GM18951 (cell line): Measurements from ENCODE around the gene MAP4K4.

Source experiments
- POLR2A ChIP-seq: IDR thresholded peaks from 4 replicates; pipeline ENCODE4 v1.6.1; 2011; ENCODE audit warnings: mild to moderate bottlenecking; ENCODE audit not compliant: insufficient read length, insufficient read depth; ENCODE audit errors: extremely low read depth
- in situ Hi-C: fragments of 300-500 bp; cut with MboI; formaldehyde crosslinking; loops from one replicate; pipeline ENCODE4 v1.12.0; 2022; ENCODE audit warnings: low sequenced_read_pairs, mixed read lengths, inconsistent platforms; ENCODE audit not compliant: unreplicated experiment

MAP4K4 gene

DNA sequence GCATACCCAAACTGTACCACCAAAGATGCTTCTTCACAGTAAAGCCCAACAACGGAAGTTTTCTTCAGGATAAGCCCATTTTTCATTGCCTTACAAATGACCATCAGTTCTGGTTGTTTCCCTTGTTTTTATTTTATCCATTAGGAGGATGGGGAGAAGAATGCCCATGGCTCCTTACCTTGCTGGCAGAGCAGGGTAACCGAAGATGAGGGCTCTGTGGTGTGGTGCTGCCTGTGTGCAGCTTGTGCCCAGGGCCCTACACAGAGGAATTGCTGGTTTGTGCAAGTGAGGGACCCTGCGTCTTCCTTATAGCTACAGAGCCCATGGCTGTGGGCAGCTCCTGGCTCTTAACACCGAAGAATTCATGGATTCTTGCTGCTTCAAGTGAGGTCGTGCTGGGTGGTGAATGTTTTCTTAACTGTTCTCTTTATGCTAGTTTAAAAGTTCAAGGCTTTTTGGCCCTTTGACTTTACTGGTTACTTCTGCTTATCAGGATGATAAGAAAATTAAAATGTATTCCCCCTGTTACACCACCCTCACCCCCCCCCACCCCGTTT, 110.6 kb downstream of the MAP4K4 start:
- no peak for TF ChIP-seq POLR2A
- in situ Hi-C loops, result no loop called here

DNA sequence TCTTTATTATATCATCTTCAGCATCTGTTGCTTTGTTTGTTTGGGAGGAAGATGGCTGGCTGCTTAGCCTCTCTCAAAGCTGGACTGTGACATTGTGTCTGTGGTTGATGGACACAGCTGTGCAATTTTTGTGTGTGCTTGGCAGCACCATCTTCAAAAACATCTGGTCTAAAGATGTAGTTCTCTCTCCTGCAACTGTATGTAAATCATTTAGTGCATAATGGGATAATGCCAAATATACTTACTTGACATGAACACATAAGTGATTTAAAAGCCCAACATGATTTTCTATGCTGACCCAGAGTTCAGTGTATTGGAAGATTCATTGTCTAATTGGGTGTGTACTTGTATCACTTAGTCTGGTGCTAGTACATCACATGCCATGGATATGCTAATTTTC, 112.2 kb downstream of the MAP4K4 start:
- TF ChIP-seq POLR2A, result no peak
- in situ Hi-C loops, result no loop called here

DNA sequence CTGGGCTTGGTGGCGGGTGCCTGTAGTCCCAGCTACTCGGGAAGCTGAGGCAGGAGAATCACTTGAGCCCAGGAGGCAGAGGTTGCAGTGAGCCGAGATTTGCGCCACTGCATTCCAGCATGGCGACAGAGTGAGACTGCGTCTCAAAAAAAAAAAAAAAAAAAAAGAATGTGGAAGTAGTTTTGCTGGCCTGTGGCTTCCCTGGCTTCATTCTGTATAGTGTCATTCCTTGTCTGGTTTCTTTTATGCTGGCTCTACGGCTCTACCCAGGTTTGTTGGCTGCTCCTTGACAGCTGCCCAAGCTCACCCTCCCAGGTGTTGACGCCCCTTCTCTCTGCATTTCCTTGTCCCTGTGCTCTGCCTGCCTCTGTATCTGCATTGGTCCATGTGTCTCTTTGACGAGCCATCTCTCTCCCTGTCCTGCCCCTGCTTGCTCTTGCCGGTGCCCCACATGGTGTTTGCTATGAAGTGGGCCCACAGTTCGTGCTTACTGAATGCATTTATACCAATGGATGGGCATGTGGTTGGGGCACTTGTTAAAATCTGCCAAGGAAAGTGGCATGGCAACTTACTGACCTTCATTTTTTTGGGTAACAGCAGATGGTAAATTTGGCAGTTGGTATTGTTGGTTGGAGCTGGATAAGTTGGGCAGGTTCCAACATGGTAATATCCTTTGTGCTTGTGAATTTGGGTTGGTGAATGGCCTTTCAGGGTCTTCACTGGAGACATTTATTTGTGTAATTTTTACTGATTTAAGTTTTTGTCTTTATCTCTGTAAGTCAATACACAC, 113.9 kb downstream of the MAP4K4 start:
- in situ Hi-C loops, result no loop called here
- TF ChIP-seq POLR2A, result no peak

DNA sequence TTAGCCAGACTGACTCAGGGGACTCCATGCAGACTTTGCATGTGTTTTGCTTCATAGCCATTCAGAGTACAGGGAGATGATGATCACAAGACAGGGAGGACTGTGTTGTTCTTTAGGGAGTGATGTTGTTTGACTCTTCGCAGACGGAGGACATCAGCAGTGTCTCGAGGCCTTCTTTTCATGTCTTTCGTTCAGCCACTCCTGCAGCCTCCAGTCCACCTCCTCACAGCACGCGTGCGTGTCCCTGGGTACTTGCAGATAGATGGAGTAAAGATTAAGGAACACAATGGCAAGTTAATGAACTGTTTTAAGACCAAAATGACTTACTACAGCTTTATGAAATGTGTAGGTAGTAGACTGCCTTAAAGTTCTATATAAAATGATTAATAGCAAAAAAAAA, 114.7 kb downstream of the MAP4K4 start:
- in situ Hi-C loops, result no loop called here
- no peak for TF ChIP-seq POLR2A

DNA sequence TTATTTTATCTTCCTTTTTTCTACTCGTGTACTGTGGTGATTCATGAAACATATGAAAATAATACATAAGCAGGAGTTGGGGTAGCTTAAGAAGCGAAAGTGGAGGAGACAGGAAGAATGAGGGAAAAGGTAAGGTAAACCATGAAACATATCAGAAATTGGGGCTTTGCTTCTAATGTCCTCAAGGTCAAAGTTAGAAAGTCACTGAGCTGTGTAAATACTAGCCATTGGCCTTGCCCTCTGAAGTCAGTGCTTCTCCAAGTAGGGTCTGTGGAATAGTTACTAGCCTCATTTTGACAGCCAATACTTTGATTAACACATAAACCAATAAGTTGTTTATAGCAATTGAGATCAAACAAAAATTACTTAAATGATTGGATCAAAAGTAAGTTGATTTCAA, 117.2 kb downstream of the MAP4K4 start:
- in situ Hi-C loops, result no loop called here
- no peak for TF ChIP-seq POLR2A

DNA sequence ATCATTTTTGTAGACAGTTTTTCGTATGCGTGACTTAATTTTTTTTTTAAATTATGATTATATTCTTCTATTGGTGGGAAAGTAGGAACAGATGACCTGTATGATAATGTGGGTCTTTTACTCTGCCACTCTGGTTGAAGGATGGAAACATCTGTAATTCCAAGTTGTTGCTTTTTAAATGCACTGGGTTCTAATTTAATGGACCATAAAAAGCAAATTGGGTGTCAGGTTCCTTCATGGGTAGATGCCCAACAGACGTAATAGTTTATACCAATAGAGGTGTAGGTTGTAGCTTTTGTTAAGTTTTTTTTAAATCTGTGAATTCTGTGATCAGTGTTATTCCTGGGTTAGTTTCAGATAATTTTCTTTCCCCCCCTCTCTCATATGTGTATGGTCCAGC, 117.6 kb downstream of the MAP4K4 start:
- in situ Hi-C loops, result no loop called here
- no peak for TF ChIP-seq POLR2A

DNA sequence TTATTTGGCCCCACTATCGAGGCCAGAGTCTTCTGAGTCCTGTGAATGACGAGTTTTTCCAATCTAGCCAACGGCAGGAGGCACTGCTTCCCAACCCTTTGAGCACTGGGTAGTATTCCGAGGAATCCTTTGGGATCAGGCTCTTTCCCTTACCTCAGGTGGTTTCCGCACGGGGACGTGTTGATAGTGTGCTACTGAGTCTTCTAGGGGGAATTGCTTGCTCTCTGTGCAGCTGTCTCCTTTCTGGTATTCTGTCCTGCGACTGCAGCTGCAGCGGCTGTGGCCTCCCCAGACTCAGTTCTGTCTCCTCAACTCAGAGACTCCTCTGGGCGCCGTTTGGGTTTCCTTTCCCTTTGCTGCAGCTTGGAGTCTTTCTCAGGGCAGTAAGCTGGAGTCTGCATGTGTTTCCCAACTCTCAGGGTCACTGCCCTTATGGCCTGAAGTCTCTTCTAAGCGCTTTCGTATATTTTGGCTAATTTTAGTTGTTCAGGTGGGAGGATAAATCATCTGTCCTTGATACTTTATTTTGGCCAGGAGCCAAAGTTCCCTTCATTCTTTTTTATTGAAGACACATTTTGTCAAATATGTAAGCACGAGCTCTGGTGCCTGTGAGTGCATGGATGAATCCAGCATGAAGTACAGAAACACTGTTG, 118.4 kb downstream of the MAP4K4 start:
- in situ Hi-C loops, result no loop called here
- TF ChIP-seq POLR2A, result no peak

DNA sequence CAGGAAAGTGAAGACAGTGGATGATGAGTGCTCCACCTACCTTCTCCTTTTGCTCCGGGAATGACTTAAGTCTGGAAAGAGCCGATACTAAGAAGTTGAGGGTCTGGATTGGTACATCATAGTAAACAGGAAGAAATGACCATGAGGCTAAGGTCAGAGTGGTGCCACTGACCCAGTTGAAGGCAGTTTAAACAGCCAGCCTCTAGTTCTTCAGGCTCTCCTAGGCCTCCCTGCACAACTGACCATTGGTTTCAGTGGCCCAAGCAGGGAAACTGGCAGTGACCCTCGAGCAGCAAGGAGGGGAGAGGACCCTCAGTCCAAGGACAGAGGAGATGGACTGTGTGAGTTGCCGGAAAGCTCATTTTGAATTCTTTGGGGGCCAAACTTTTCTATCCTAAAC, 119.1 kb downstream of the MAP4K4 start:
- TF ChIP-seq POLR2A, result no peak

DNA sequence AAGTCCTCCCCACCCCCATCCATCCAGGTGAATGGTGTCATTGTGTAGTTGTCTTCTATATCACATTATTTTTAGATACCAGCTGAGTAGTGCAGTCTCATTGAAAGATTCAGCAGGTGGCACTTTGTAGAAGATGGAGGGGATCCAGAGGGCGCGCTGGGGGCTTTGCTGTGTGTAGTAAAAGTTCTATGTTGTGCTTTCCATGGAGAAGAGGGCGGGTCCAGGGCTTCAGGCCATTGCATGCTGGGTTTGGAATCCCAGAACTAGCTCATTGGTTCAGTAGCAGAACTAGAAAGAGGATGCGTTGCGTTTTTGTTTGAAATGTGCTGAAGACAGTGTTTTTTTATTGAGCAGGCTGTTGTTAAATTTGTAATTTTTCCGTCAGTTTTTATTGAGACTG, 120.0 kb downstream of the MAP4K4 start:
- in situ Hi-C loops, result no loop called here

More for the DNA sequence above, 119.1 kb downstream of the MAP4K4 start:
- in situ Hi-C loops, result no loop called here

DNA sequence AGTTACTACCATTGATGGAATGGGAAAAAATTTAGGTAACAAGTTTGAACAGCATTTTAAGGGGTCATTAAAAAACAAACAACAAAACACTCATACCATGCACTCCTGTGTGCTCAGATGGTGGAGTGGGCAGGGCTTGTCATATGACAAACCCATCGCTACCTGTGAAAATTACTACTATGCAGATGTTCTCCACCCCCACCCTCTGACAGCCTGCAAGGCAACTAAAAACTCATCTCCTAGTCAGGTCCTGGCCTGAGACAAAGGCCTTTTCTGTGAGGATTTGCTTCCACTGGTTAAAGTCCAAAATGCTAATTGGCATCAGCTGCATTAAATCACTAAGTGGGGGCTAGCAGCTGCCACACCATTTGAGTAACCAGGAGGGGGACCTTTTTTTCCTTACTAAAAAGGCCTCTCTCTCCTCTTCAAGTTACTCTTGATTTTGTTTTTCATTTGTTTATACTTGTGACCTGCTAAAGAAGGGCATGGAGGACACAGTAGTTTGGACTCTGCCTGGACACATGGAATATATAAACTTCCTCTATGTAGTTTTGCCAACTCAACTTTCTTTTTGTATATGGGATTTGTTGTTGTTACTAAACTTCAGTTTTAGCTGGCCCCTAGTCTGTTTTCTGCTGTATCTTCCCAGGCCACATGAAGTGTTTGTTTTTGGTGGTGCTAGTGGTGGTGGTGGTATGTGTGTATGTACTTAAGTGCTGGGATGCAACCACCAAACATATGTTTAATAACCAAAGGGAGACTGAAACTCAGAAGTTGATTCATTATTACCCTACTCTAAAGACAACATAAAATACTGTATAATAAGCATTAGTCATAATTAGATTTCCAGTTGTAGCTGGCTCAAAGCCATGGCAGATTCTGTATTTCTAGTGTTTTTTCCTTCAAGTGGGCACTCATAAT, 121.3 kb downstream of the MAP4K4 start:
- TF ChIP-seq POLR2A, result no peak
- in situ Hi-C loops, result no loop called here

More for the DNA sequence above, 120.0 kb downstream of the MAP4K4 start:
- TF ChIP-seq POLR2A, result no peak

DNA sequence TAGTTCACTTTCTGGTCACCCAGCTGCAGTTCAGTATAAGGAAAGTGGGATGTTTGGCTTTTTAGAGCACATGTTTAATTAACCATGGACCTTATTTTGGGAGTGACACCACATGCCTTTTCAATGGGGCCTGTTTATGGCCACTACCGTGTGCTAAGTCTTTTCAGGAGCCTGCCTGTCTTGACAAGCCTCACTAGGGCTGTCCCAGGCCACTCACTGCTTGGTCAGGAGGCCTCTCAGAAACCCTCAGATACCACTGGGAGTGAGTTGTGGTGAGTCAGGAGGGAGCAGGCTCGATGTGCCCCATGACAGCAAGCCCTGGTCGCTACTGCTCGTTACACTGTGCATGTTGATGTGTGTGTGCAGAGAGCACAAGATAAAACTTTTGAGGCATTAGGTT, 123.0 kb downstream of the MAP4K4 start:
- in situ Hi-C loops, result no loop called here
- TF ChIP-seq POLR2A, result no peak

DNA sequence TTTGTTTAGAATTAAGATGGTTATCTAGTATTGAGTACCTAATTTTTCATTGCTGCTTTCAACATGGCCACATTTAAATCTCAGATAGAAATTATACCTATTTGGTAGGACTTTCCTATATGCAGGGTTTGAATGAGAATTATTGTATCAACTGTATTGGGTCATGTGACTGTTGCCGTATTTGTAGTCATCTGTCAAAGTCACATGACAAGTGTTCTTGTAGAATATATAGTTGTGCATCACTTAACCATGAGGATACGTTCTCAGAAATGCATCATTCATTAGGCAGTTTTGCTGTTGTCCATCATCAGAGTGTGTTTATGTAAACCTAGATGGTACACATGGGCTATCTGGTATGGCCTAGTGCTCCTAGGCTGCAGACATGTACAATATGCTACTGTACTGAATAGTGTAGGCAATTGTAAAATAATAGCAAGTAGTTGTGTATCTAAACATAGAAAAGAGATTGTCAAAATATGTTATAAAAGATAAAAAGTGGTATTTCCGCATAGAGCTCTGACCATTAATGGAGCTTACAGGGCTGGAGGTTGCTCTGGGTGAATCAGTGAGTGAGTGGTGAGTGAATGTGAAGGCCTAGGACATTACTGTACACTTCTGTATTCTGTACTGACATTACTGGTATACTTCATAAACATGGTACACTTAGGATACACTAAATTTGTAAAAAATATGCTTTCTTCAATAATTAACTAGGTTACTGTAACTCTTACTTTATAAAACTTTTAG, 123.7 kb downstream of the MAP4K4 start:
- in situ Hi-C loops, result no loop called here
- TF ChIP-seq POLR2A, result no peak

DNA sequence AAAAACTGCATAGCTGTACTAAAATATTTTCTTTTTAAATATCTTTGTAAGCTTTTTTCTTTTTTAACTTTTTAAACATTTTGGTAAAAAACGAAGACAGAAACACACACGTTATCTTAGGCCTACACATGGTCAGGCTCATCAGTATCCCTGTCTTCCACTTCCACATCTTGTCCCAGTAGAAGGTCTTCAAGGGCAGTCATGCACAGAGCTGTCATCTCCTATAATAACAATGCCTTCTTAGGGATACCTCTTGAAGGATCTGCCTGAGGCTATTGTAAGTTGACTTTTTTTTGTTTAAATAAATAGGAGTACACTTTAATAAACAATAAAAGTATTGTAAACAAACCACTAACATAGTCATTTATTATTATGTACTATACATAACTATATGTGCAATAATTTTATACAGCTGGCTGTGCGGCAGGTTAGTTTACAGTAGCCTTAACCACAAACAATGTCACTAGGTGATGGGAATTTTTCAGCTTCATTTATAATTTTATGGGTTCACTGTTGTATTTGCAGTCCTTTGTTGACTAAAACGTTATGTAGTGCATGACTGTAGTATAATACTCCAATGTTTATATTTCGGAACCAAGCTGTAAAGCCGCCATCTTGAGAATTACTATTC, 124.4 kb downstream of the MAP4K4 start:
- no peak for TF ChIP-seq POLR2A
- in situ Hi-C loops, result no loop called here
